GM12874 (cell line): ENCODE results near the gene ATG9A.

Source experiments
- TF ChIP-seq, protein P1 (sequence below): IDR thresholded peaks from 2 replicates; pipeline ENCODE4 v1.5.1; 2011; ENCODE audit warnings: low read depth, mild to moderate bottlenecking, control low read depth, low read length, moderate library complexity; ENCODE audit not compliant: insufficient read depth

ATG9A gene

GRCh38 chr2:219218217-219218731 is 11.2 kb downstream of the ATG9A start:
- TF ChIP-seq, protein P1, sequence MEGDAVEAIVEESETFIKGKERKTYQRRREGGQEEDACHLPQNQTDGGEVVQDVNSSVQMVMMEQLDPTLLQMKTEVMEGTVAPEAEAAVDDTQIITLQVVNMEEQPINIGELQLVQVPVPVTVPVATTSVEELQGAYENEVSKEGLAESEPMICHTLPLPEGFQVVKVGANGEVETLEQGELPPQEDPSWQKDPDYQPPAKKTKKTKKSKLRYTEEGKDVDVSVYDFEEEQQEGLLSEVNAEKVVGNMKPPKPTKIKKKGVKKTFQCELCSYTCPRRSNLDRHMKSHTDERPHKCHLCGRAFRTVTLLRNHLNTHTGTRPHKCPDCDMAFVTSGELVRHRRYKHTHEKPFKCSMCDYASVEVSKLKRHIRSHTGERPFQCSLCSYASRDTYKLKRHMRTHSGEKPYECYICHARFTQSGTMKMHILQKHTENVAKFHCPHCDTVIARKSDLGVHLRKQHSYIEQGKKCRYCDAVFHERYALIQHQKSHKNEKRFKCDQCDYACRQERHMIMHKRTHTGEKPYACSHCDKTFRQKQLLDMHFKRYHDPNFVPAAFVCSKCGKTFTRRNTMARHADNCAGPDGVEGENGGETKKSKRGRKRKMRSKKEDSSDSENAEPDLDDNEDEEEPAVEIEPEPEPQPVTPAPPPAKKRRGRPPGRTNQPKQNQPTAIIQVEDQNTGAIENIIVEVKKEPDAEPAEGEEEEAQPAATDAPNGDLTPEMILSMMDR = no peak

DNA sequence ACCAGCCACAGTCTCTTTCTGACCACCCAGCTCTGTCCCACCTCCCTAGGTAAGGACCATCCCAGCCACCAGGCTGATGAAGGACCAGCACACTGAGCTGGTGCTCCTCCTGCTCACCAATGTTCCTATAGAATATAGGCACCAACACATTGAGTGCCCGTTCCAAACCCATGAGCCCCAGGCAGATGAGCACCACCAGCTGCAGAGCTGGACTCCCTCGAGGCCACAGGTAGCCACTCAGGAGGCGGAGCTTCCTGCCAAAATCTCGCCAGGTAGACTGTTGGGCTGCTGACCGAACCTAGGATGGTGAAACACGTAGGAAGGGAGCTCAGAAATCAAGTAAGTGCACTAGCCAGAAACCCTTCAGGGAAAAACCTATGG is 12.9 kb downstream of the ATG9A start:
- TF ChIP-seq, protein P1 = no peak

- TF ChIP-seq, protein P1 = no peak
Observed at GRCh38 chr2:219215871-219216534, 13.4 kb downstream of the ATG9A start.

GRCh38 chr2:219214786-219215185 is 14.7 kb downstream of the ATG9A start:
- TF ChIP-seq, protein P1 = no peak

GRCh38 chr2:219214141-219214540 is 15.3 kb downstream of the ATG9A start:
- TF ChIP-seq, protein P1 = no peak

GRCh38 chr2:219213486-219214071 is 15.9 kb downstream of the ATG9A start:
- TF ChIP-seq, protein P1 = no peak

DNA sequence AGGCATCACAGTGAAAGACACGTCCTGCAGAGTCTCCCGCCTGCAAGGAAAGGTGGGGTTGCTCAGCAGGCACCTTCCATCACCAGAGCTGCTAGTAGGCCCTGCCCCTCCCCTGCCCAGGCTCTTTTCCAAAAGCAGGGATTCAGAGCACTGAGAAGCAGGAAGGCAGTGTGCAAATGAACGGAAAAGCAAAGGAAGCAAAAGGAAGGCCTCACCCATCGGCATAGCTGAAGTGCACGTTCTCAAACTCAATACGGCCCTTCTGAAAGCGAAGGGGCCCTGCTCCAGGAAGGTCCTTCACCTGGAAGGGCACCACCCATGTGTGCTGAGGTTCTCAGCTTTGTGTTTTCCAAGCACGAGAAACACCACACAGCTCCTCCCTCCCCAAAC is 16.4 kb downstream of the ATG9A start:
- TF ChIP-seq, protein P1 = no peak
